Thoracic aorta (tissue), 2 donors: Measurements from ENCODE around the gene RAB28. TPM values are rescaled to one million over a fixed set of nuclear protein-coding genes. Genes with fewer than 3 reads are reported as not detected.

ENCODE experiments used
- ATAC-seq: fragments of 150-250 bp; one replicate; pipeline ENCODE4 v1.8.0; 2017; ENCODE audit warnings: low read depth; ENCODE audit not compliant: insufficient number of reproducible peaks, low FRiP score
- DNase-seq: peaks from one replicate; pipeline ENCODE4 v3.0.0-alpha.2; 2020; ENCODE audit warnings: low spot score
- H3K27ac ChIP-seq, 2 donors: fragments of 200-600 bp; sonication (generic); 1 replicate in 1 of 2; 2 replicates in 1 of 2; pipeline ENCODE4 v1.5.1; 2016; ENCODE audit warnings: mild to moderate bottlenecking in 2 of 2, moderate library complexity in 2 of 2
- H3K27me3 ChIP-seq: fragments of 200-600 bp; sonication (generic); replicated peaks from 2 replicates; pipeline ENCODE4 v1.6.0; 2016; ENCODE audit warnings: mild to moderate bottlenecking; ENCODE audit not compliant: insufficient read depth
- H3K36me3 ChIP-seq: fragments of 200-600 bp; sonication (generic); one replicate; pipeline ENCODE4 v1.5.1; 2016
- H3K4me1 ChIP-seq, 2 donors: fragments of 200-600 bp; sonication (generic); 1 replicate in 1 of 2; 2 replicates in 1 of 2; pipeline versions ENCODE4 v1.5.1 to v1.6.0; 2016; ENCODE audit warnings: low read depth in 2 of 2, mild to moderate bottlenecking in 1 of 2; ENCODE audit not compliant: control insufficient read depth in 1 of 2
- H3K4me3 ChIP-seq: fragments of 200-600 bp; sonication (generic); 2 replicates; pipeline ENCODE4 v1.5.1; 2016; ENCODE audit warnings: mild to moderate bottlenecking
- H3K9me3 ChIP-seq: fragments of 200-600 bp; sonication (generic); 2 replicates; pipeline ENCODE4 v1.5.1; 2016
- CTCF ChIP-seq: fragments of 200-600 bp; sonication (generic); IDR thresholded peaks from one replicate; pipeline ENCODE4 v1.5.1; 2019; ENCODE audit warnings: antibody characterized with exemption
- total RNA-seq, 2 donors: library from RNA; depleted of rRNA; stranded (reverse); fragments of >200 nt; gene quantifications; one replicate each; pipeline versions ENCODE4 v1.1.0 to v1.2.3, GENCODE V29; 2016

RAB28 gene
- total RNA-seq, 2 donors from 2014 or later, result 17.3 to 24.8 TPM

- peaks cover 4% of the 10 kb centered on the region for H3K27me3 ChIP-seq
- TF ChIP-seq CTCF, result no peak
Measured at GRCh38 chr4:13521047-13521446, 36.9 kb upstream of the RAB28 start.

GRCh38 chr4:13516315-13516860 is 32.2 kb upstream of the RAB28 start:
- no peak for TF ChIP-seq CTCF
- no peaks in the 10 kb centered on the region for H3K36me3 ChIP-seq
- no peaks in the 10 kb centered on the region for H3K4me1 ChIP-seq
- no peak overlapping the region for H3K4me3 ChIP-seq
- no peaks in the 10 kb centered on the region for H3K9me3 ChIP-seq
- ATAC-seq, result no peak
- H3K27ac ChIP-seq, result no peak overlapping the region
- no peaks in the 10 kb centered on the region for H3K27me3 ChIP-seq
- DNase-seq, result no peak

More at GRCh38 chr4:13521047-13521446, 36.9 kb upstream of the RAB28 start:
- DNase-seq (no peak), ATAC-seq (no peak)
- Histone ChIP-seq H3K36me3 (no peaks in the 10 kb centered on the region), H3K4me3 (no peak overlapping the region), H3K27ac (no peak overlapping the region), H3K4me1 (peaks cover 0 to 14% of the 10 kb centered on the region in 2 donors), H3K9me3 (peaks cover 13% of the 10 kb centered on the region)

GRCh38 chr4:13515268-13515667 is 31.1 kb upstream of the RAB28 start:
- H3K27me3 ChIP-seq, result no peaks in the 10 kb centered on the region
- H3K27ac ChIP-seq, result no peak overlapping the region
- H3K9me3 ChIP-seq, result no peaks in the 10 kb centered on the region
- no peak overlapping the region for H3K4me3 ChIP-seq
- ATAC-seq (no peak), DNase-seq (no peak)
- no peaks in the 10 kb centered on the region for H3K4me1 ChIP-seq
- H3K36me3 ChIP-seq, result no peaks in the 10 kb centered on the region
- no peak for TF ChIP-seq CTCF

- no peak for TF ChIP-seq CTCF
- Histone ChIP-seq H3K27me3 (no peaks in the 10 kb centered on the region), H3K4me3 (no peak overlapping the region), H3K36me3 (no peaks in the 10 kb centered on the region), H3K9me3 (no peaks in the 10 kb centered on the region), H3K4me1 (no peaks in the 10 kb centered on the region), H3K27ac (no peak overlapping the region)
- DNase-seq (no peak), ATAC-seq (no peak)
Measured at GRCh38 chr4:13514722-13515121, 30.6 kb upstream of the RAB28 start.

GRCh38 chr4:13511101-13511500 is 27.0 kb upstream of the RAB28 start:
- Histone ChIP-seq H3K4me1 (no peaks in the 10 kb centered on the region), H3K27me3 (no peaks in the 10 kb centered on the region), H3K4me3 (no peak overlapping the region), H3K9me3 (no peaks in the 10 kb centered on the region), H3K36me3 (no peaks in the 10 kb centered on the region), H3K27ac (no peak overlapping the region)
- DNase-seq (no peak), ATAC-seq (no peak)
- TF ChIP-seq CTCF, result no peak
